GM18502 (cell line): ENCODE measurements around the gene MRE11.

Experiments used
- ATAC-seq: cut with Tn5 transposase; IDR thresholded peaks from one replicate; pipeline ENCODE4 v1.9.1; 2021; ENCODE audit warnings: mild to moderate bottlenecking; ENCODE audit not compliant: unreplicated experiment, poor library complexity

The MRE11 gene

GRCh38 chr11:94493281-94494125, at the start of gene MRE11, which contains the start of gene ANKRD49:
TSS of gene MRE11 (minus strand) at chr11:94493844. CDS start at chr11:94492801, 1,043 bp downstream.
TSS of gene ANKRD49 (plus strand) at chr11:94493984. CDS start at chr11:94496694, 2,710 bp downstream.
- ATAC-seq: peak; percentile 99

- ATAC-seq: no peak
Measured at GRCh38 chr11:94539420-94539819, 45.8 kb upstream of the MRE11 start.

- no peak for ATAC-seq
Measured at GRCh38 chr11:94537031-94537600, 43.5 kb upstream of the MRE11 start.

GRCh38 chr11:94536386-94536785, 42.7 kb upstream of the MRE11 start:
- no peak for ATAC-seq

GRCh38 chr11:94533696-94534630, 40.3 kb upstream of the MRE11 start:
- no peak for ATAC-seq

- no peak for ATAC-seq
Measured at GRCh38 chr11:94533206-94533605, 39.6 kb upstream of the MRE11 start.

GRCh38 chr11:94532211-94532610, 38.6 kb upstream of the MRE11 start:
- no peak for ATAC-seq

- ATAC-seq: no peak
Measured at GRCh38 chr11:94528551-94528950, 34.9 kb upstream of the MRE11 start.

GRCh38 chr11:94526645-94527438, 33.2 kb upstream of the MRE11 start:
- no peak for ATAC-seq

- no peak for ATAC-seq
Measured at GRCh38 chr11:94525546-94526324, 32.1 kb upstream of the MRE11 start.

GRCh38 chr11:94524341-94524740, 30.7 kb upstream of the MRE11 start:
- ATAC-seq: no peak

GRCh38 chr11:94521684-94522083, 28.0 kb upstream of the MRE11 start:
- peak; percentile 68 for ATAC-seq

- peak; percentile 41 for ATAC-seq
Measured at GRCh38 chr11:94519478-94520084, 25.9 kb upstream of the MRE11 start.

- ATAC-seq: no peak
Measured at GRCh38 chr11:94518300-94518699, 24.7 kb upstream of the MRE11 start.

GRCh38 chr11:94516725-94517124, 23.1 kb upstream of the MRE11 start:
- ATAC-seq: no peak

- no peak for ATAC-seq
Measured at GRCh38 chr11:94515398-94515797, 21.8 kb upstream of the MRE11 start.

GRCh38 chr11:94513091-94513490, 19.4 kb upstream of the MRE11 start:
- peak; percentile 37 for ATAC-seq

GRCh38 chr11:94511932-94512781, 18.5 kb upstream of the MRE11 start, which contains the start of gene C11orf97:
TSS of gene C11orf97 (plus strand) at chr11:94512461. CDS start at chr11:94512529, 68 bp downstream.
- peak; percentile 93 for ATAC-seq
